Mesendoderm (in vitro differentiated cells): ENCODE results near the gene F11.
A peak's percentile ranks its signal among the peaks of the same experiment; 100 is the strongest.
"Not testable (repeated sequence)": the region's sequence is repeated elsewhere in the genome, so short reads cannot be mapped to it uniquely, and the experiment has no call there.

Source experiments
- DNase-seq: peaks from one replicate; pipeline ENCODE4 v3.0.0; 2013
- H2AK5ac ChIP-seq: 2 replicates; pipeline ENCODE4 v1.6.1; 2013; ENCODE audit warnings: low read length, inconsistent platforms
- H2BK120ac ChIP-seq: 2 replicates; pipeline ENCODE4 v1.6.1; 2013; ENCODE audit warnings: low read depth, mild to moderate bottlenecking, low read length, moderate library complexity, mixed read lengths
- H2BK15ac ChIP-seq: replicated peaks from 2 replicates; pipeline ENCODE4 v1.6.1; 2013; ENCODE audit warnings: low read depth, mild to moderate bottlenecking, moderate library complexity
- H2BK5ac ChIP-seq: 2 replicates; pipeline ENCODE4 v1.6.1; 2013; ENCODE audit warnings: low read length, inconsistent platforms
- H3K18ac ChIP-seq: 2 replicates; pipeline ENCODE4 v1.6.1; 2013; ENCODE audit warnings: mild to moderate bottlenecking, low read length, mixed read lengths
- H3K23ac ChIP-seq: one replicate; pipeline ENCODE4 v1.6.1; 2013; ENCODE audit warnings: low read length
- H3K27ac ChIP-seq: 2 replicates; pipeline ENCODE4 v1.5.1; 2013; ENCODE audit warnings: low read depth, mild to moderate bottlenecking, inconsistent platforms, low read length, moderate library complexity
- H3K27me3 ChIP-seq: 2 replicates; pipeline ENCODE4 v1.6.1; 2013; ENCODE audit warnings: low read length, control low read depth, mild to moderate bottlenecking, inconsistent platforms; ENCODE audit not compliant: insufficient read depth, poor library complexity
- H3K36me3 ChIP-seq: 2 replicates; pipeline ENCODE4 v1.6.1; 2013; ENCODE audit warnings: low read length, inconsistent platforms; ENCODE audit not compliant: control insufficient read depth, insufficient read depth
- H3K4ac ChIP-seq: one replicate; pipeline ENCODE4 v1.6.1; 2013; ENCODE audit warnings: low read depth, mild to moderate bottlenecking, low read length, moderate library complexity
- H3K4me1 ChIP-seq: 2 replicates; pipeline ENCODE4 v1.6.1; 2013; ENCODE audit warnings: low read depth, low read length, inconsistent platforms; ENCODE audit not compliant: control insufficient read depth
- H3K4me2 ChIP-seq: 2 replicates; pipeline ENCODE4 v1.6.1; 2013; ENCODE audit warnings: low read length
- H3K4me3 ChIP-seq: 2 replicates; pipeline ENCODE4 v1.5.1; 2013; ENCODE audit warnings: mild to moderate bottlenecking, low read length
- H3K56ac ChIP-seq: one replicate; pipeline ENCODE4 v1.6.1; 2013; ENCODE audit warnings: low read length
- H3K79me1 ChIP-seq: 2 replicates; pipeline ENCODE4 v1.6.1; 2013; ENCODE audit warnings: low read length, inconsistent platforms
- H3K79me2 ChIP-seq: 2 replicates; pipeline ENCODE4 v1.6.1; 2013; ENCODE audit warnings: mild to moderate bottlenecking, low read length; ENCODE audit not compliant: control insufficient read depth, insufficient read depth
- H3K9ac ChIP-seq: 2 replicates; pipeline ENCODE4 v1.6.1; 2013; ENCODE audit warnings: low read length, inconsistent platforms
- H4K5ac ChIP-seq: one replicate; pipeline ENCODE4 v1.6.1; 2013; ENCODE audit warnings: low read length
- H4K8ac ChIP-seq: one replicate; pipeline ENCODE4 v1.6.1; 2013; ENCODE audit warnings: low read depth, mild to moderate bottlenecking, control low read depth, low read length, moderate library complexity
- WGBS: extraction: QIAGEN DNeasy Blood & Tissue Kit; methylation state at CpG from one replicate; pipeline ENCODE4 v1.1.7; 2013; ENCODE audit warnings: low lambda C conversion rate, missing lambda C conversion rate; ENCODE audit not compliant: insufficient coverage; ENCODE audit errors: extremely low coverage; 5-methylcytosine and 5-hydroxymethylcytosine counted together

F11 gene

DNA sequence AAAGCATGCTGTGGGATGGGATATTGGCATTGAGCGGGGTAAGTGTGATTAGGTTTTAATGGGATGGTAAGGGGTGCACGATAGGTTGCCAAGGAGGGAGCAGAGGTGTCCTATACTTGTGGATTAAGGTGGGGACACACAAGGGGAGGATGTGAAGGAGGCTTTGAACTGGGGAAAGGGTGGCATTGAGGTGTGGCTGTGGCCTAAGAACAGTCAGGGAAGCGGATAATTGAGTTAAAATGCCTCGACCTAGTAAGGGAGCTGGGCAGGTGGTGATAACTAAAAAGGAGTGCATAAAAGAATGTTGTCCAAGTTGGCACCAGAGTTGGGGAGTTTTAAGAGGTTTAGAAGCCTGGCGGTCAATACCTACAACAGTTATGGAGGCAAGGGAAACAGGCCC is 21.2 kb upstream of the F11 start:
- Histone ChIP-seq H3K79me1 (no peaks in the 10 kb centered on the region), H3K18ac (no peak overlapping the region), H3K9ac (peak overlapping the region; percentile 61), H4K8ac (no peak overlapping the region), H3K4me1 (peaks cover 6% of the 10 kb centered on the region), H3K27me3 (no peaks in the 10 kb centered on the region), H3K4me3 (peak overlapping the region; percentile 16), H2AK5ac (no peak overlapping the region), H2BK5ac (no peak overlapping the region), H4K5ac (no peak overlapping the region), H2BK120ac (no peak overlapping the region), H2BK15ac (no peak overlapping the region), H3K56ac (peak overlapping the region; percentile 37), H3K23ac (no peak overlapping the region), H3K27ac (peak overlapping the region; percentile 20), H3K4ac (no peak overlapping the region), H3K79me2 (peaks cover 12% of the 10 kb centered on the region), H3K4me2 (no peak overlapping the region), H3K36me3 (no peaks in the 10 kb centered on the region)
- no CpG with 5 or more reads among the region's 5 CpGs for WGBS
- no peak for DNase-seq

DNA sequence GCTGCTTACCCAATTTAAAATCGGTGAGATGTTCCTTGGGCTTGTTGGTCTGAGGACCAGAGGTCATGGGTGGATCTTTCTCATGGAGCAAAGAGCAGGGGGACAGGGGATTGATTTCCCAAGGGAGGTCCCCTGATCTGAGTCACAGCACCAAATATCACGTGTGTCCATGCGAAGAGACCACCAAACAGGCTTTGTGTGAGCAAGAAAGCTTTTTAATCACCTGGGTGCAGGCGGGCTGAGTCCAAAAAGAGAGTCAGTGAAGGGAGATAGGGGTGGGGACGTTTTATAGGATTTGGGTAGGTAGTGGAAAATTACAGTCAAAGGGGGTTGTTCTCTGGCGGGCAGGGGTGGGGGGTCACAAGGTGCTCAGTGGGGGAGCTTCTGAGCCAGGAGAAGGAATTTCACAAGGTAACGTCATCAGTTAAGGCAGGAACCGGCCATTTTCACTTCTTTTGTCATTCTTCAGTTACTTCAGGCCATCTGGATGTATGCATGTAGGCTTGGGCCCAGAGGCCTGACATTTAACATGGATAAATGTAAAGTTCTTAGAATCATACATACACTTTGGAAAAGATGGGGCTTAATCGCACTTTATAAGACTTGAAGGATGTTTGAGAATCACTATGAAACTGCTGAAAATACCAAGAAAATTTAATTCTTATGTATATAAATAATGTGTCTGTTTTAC is 18.8 kb upstream of the F11 start:
- Histone ChIP-seq H3K4me3 (peak overlapping the region; percentile 45), H3K4ac (peak overlapping the region; percentile 99), H3K56ac (peak overlapping the region; percentile 82), H3K18ac (peak overlapping the region; percentile 93), H3K79me2 (peaks cover 12% of the 10 kb centered on the region), H2BK120ac (peak overlapping the region; percentile 36), H3K9ac (peak overlapping the region; percentile 71), H3K27ac (peak overlapping the region; percentile 83)
- not testable (repeated sequence) for H3K27me3 ChIP-seq, H3K36me3 ChIP-seq, H3K4me1 ChIP-seq, H3K23ac ChIP-seq, H3K79me1 ChIP-seq, H2BK15ac ChIP-seq, H2AK5ac ChIP-seq, H4K8ac ChIP-seq, H4K5ac ChIP-seq, H2BK5ac ChIP-seq, H3K4me2 ChIP-seq
- DNase-seq, result peak; percentile 63
- no CpG with 5 or more reads among the region's 9 CpGs for WGBS

DNA sequence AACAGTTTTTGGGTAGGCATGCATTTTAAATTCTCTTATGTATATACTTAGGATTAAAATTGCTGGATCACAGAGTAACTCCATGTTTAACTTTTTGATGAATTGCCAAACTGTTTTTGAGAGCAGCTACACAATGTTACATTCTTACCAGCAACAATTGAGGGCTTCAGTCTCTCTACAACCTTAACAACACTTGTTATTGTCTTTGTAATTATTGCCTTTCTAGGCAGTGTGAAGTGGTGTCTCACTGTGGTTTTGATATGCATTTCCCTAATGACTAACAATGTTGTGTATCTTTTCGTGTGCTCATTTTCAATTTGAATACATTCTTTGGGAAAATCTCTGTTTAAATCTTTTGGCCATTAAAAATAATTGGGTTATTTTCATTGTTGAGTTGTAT is 17.3 kb upstream of the F11 start:
- no peak overlapping the region for H3K4me3 ChIP-seq

DNA sequence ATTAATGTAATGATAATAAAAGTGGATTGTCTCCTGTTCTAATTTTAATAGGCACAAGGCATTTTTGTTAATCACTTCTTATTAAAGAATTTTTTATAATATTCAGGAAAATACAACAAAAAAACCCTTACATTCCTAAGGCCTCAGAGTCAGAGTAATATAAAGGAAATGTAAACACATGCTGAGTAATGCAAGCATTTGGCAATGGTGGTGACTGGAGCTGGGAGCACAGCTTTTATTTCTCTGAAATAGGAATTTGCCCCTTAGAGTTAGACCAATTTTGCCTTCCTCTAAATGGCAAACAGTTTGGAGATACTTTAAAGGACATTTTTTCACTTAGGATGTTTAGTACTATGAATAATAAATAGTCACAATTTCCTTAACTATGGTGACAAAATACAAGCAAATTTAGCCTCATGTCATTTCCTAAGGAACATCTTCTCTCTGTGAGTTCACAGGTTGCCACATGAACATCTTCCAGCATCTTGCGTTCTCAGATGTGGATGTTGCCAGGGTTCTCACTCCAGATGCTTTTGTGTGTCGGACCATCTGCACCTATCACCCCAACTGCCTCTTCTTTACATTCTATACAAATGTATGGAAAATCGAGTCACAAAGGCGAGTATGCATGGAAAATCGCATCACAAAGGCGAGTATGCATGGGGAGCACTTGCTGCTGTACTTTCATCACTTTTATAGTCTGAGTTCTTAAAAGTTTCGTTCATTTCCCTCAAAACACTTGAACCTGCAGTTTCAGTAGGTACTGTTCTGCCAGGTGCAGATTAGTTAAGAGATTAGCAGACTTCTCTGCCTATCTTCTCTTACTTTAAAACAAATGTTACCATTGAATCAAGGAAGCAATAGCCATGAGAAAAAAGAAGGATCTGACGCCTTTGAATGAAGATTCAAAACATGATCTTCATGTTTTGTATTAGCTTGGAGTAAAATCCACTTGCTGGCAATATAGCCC is 15.9 kb upstream of the F11 start:
- Histone ChIP-seq H3K4me2 (no peak overlapping the region), H4K8ac (no peak overlapping the region), H2BK120ac (no peak overlapping the region), H2BK5ac (no peak overlapping the region), H3K23ac (no peak overlapping the region), H3K27ac (no peak overlapping the region), H3K36me3 (no peaks in the 10 kb centered on the region), H3K56ac (no peak overlapping the region), H3K27me3 (no peaks in the 10 kb centered on the region), H3K79me2 (peaks cover 7% of the 10 kb centered on the region), H3K79me1 (no peaks in the 10 kb centered on the region), H3K9ac (no peak overlapping the region), H3K4me1 (peaks cover 3% of the 10 kb centered on the region), H2BK15ac (no peak overlapping the region), H3K4me3 (no peak overlapping the region), H3K18ac (peak overlapping the region; percentile 14), H4K5ac (no peak overlapping the region), H2AK5ac (no peak overlapping the region), H3K4ac (no peak overlapping the region)
- DNase-seq, result peak; percentile 35
- WGBS, result no CpG with 5 or more reads among the region's 8 CpGs

More for the DNA sequence above, 17.3 kb upstream of the F11 start:
- no CpG with 5 or more reads among the region's 1 CpG for WGBS
- H2BK5ac ChIP-seq, result no peak overlapping the region
- DNase-seq, result peak; percentile 66
- no peak overlapping the region for H2BK15ac ChIP-seq
- peaks cover 3% of the 10 kb centered on the region for H3K4me1 ChIP-seq
- H4K8ac ChIP-seq, result no peak overlapping the region
- no peak overlapping the region for H3K23ac ChIP-seq
- no peaks in the 10 kb centered on the region for H3K36me3 ChIP-seq
- no peaks in the 10 kb centered on the region for H3K27me3 ChIP-seq
- H3K9ac ChIP-seq, result no peak overlapping the region
- no peak overlapping the region for H4K5ac ChIP-seq
- no peak overlapping the region for H3K27ac ChIP-seq
- no peak overlapping the region for H3K4ac ChIP-seq
- no peak overlapping the region for H3K4me2 ChIP-seq
- H2AK5ac ChIP-seq, result no peak overlapping the region
- H3K79me1 ChIP-seq, result no peaks in the 10 kb centered on the region
- no peak overlapping the region for H2BK120ac ChIP-seq
- no peak overlapping the region for H3K56ac ChIP-seq
- no peak overlapping the region for H3K18ac ChIP-seq
- H3K79me2 ChIP-seq, result peaks cover 12% of the 10 kb centered on the region

DNA sequence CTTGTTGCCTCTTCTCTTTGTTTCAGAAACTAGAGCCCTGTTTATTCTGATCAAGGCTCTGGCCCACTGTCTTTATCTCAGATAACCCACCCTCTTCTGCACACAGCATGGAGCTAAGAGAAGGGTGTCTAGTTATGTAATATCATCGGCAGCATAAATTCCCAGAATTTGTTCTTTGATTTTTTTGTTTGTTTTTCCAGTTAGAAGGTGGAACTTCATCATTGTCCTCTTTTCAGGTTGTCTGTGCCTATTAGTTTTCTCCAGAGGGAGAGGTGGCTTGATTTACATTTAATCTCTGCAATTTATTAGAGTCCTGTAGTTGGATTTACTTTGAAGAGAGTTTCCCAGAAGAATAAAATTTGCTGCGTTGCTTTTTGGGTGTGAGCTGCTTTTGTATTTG is 15.2 kb upstream of the F11 start:
- H3K4me1 ChIP-seq, result peaks cover 3% of the 10 kb centered on the region
- H3K56ac ChIP-seq, result no peak overlapping the region
- no peak overlapping the region for H3K4me3 ChIP-seq
- no peak overlapping the region for H3K27ac ChIP-seq
- no peak overlapping the region for H2BK5ac ChIP-seq
- no peak overlapping the region for H2BK120ac ChIP-seq
- H2AK5ac ChIP-seq, result no peak overlapping the region
- no peak overlapping the region for H4K8ac ChIP-seq
- WGBS, result no CpG with 5 or more reads among the region's 2 CpGs
- no peaks in the 10 kb centered on the region for H3K27me3 ChIP-seq
- DNase-seq, result no peak
- no peak overlapping the region for H3K23ac ChIP-seq
- no peak overlapping the region for H2BK15ac ChIP-seq
- H4K5ac ChIP-seq, result no peak overlapping the region
- no peak overlapping the region for H3K4ac ChIP-seq
- no peaks in the 10 kb centered on the region for H3K36me3 ChIP-seq
- H3K79me1 ChIP-seq, result no peaks in the 10 kb centered on the region
- H3K79me2 ChIP-seq, result peaks cover 7% of the 10 kb centered on the region
- H3K9ac ChIP-seq, result no peak overlapping the region
- H3K4me2 ChIP-seq, result no peak overlapping the region
- peak overlapping the region; percentile 14 for H3K18ac ChIP-seq
